Measurements from ENCODE around the gene NBEAL2.

Gene NBEAL2

DNA sequence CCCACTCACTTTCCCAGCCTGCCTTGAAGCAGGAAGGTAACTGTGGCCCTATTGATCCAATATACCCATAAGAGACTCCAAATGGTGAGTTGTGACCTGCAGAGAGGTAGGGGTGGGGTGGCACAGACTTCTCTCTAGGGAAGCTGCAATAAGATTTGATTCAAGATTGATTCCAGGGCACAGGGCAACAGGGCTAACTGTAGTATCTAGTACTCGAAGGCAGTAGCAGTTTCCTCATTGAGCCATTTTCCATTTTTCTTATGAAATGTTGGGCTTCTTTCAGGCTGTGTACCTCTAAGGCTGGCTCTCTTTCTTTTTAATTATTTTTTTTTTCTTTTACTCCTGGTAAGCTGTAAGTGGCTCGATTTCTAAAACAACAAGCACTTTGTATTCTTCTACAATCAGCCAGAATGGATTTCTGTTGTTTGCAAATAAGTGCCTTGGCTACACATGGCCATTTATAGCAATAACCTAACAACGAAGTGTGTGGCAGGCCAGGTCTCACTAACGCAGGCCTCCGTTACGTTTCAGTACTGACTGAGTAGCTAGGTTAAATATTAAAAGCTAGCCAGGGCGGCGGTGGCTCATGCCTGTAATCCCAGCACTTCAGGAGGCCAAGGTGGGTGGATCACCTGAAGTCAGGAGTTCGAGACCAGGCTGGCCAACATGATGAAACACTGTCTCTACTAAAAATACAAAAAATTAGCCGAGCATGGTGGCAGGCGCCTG is 22.2 kb upstream of the NBEAL2 start:
- H3K4me3 ChIP-seq (ENCODE audit: low read depth, low read length) = no peak overlapping the region
- no peak for DNase-seq (ENCODE audit: low read depth)
- TF ChIP-seq, protein P1, sequence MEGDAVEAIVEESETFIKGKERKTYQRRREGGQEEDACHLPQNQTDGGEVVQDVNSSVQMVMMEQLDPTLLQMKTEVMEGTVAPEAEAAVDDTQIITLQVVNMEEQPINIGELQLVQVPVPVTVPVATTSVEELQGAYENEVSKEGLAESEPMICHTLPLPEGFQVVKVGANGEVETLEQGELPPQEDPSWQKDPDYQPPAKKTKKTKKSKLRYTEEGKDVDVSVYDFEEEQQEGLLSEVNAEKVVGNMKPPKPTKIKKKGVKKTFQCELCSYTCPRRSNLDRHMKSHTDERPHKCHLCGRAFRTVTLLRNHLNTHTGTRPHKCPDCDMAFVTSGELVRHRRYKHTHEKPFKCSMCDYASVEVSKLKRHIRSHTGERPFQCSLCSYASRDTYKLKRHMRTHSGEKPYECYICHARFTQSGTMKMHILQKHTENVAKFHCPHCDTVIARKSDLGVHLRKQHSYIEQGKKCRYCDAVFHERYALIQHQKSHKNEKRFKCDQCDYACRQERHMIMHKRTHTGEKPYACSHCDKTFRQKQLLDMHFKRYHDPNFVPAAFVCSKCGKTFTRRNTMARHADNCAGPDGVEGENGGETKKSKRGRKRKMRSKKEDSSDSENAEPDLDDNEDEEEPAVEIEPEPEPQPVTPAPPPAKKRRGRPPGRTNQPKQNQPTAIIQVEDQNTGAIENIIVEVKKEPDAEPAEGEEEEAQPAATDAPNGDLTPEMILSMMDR (IDR thresholded peaks at IDR 0.05; ENCODE audit: control insufficient read depth, extremely low read depth, insufficient read depth) = no peak

DNA sequence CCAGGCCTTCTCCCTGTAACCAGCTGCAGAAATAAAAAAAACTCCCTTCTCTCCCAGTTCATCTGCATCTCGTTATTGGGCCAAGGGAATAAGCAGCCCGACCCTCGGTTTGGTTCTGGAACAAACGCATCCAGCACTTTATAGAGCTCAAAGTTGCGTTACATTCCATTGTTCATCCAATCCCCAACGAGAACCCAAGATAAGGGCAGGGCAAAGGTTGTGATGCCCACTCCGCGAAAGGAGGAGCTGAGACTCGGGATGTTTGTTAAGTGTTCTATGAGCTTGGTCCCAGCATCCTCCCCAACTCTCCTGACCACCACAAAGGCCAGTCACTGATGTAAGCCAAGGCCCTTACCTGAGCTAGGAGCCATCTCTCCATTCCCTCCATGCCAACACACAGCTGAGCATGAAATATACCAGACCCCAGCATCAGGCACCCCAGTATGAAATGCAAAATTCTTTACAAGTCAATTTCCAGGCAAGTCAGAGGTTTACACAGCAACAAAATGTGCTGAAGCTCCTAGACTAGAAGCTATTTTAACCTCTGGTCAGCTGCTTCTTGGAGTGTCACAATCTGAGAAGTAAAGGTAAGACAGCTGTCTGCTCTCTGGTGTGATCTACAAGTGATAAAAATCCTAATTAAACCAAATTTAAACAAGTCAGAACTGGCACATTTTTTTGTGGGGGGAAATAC is 20.9 kb upstream of the NBEAL2 start:
- H3K4me3 ChIP-seq (ENCODE audit: low read depth, low read length) = no peak overlapping the region
- TF ChIP-seq, protein P1 (IDR thresholded peaks at IDR 0.05; ENCODE audit: control insufficient read depth, extremely low read depth, insufficient read depth) = no peak

DNA sequence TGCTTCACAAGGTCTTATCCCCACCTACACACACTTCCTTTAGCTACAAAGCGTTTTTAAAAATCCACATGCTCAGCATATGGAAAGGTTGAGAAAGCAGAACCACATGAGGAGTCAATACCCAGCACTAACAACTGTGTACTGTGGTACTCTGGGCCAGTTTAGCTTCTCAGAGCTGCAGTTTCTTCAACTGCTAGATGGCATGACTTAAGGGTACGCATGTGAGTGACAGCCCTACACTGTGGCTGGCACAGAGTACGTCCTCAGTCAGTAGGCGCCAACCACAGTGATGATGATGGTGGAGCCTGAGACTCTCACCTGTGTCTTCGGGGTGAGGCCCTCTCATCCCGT is 20.3 kb upstream of the NBEAL2 start:
- no peak overlapping the region for H3K4me3 ChIP-seq (ENCODE audit: low read depth, low read length)
- DNase-seq (ENCODE audit: low read depth) = no peak
- TF ChIP-seq, protein P1 (IDR thresholded peaks at IDR 0.05; ENCODE audit: control insufficient read depth, extremely low read depth, insufficient read depth) = no peak

More for the DNA sequence above, 20.9 kb upstream of the NBEAL2 start:
- no peak for DNase-seq (ENCODE audit: low read depth)

DNA sequence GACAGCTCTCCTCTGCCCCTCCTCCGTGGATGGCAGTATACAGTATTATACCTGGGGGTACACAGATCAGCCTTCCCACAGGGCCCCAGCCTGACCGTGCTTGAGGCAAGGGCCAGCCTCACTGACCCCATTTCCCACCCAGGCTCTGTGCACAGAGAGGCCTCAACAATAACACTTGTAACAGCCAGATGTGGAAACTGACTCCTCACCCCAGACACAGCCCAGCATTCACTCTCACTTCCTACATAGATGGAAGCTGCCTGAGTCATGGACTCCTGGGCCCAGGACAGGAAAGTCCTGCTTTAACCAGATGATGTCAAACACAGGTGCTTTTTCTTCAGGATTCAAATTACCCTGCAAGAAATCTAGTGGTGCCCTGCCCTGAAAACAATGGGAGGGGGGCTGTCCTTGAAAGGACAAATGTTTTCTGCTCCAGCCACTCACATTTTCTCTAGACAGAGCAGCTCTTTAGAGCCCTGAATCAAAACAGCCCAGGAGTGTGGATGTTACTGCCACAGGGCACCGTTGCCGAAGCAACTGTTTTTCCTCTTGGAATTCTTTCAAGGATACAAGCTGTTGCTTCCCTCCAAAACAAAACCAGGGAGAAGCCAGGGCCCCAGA is 19.3 kb upstream of the NBEAL2 start:
- no peak overlapping the region for H3K4me3 ChIP-seq (ENCODE audit: low read depth, low read length)
- TF ChIP-seq, protein P1 (IDR thresholded peaks at IDR 0.05; ENCODE audit: control insufficient read depth, extremely low read depth, insufficient read depth) = no peak
- DNase-seq (ENCODE audit: low read depth) = no peak

DNA sequence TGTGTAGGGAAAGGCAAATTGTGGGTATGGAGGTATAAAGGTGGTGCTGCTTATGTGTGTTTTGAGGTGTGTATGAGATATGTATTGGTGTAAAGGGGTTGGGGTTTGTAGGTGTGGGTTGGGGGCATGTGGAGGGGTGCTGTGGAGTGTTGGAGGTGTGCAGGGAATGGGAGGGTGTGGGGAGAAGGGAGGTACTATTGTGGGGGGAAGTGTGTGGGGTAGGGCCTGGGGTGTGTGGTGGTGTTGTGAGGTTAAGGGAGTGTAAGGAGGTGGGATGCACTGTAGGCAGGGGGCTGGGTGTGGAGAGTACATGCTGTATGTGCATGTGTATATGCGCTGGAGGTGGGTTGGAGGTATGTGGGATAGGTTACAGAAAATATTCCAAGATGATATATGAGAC is 18.6 kb upstream of the NBEAL2 start:
- no peak for DNase-seq (ENCODE audit: low read depth)
- TF ChIP-seq, protein P1 (IDR thresholded peaks at IDR 0.05; ENCODE audit: control insufficient read depth, extremely low read depth, insufficient read depth) = no peak
- H3K4me3 ChIP-seq (ENCODE audit: low read depth, low read length) = no peak overlapping the region

DNA sequence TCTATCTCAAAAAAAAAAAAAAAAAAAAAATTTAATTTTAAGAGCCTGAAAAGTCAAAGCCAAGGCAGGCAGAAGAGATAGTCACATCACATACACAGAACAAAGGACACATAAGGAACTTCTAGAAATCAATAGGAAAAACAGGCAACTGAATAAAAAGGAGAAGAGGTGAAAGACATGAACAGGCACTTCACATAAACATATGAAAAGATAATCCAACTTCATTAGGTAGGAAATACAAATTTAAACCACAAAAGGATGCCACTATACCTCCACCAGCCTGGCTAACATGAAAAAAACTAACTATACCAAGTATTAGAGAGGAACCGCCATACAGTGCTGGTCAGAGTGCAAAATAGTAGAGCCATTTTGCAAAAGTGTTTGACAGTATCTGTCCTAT is 17.0 kb upstream of the NBEAL2 start:
- no peak overlapping the region for H3K4me3 ChIP-seq (ENCODE audit: low read depth, low read length)
- no peak for DNase-seq (ENCODE audit: low read depth)
- TF ChIP-seq, protein P1 (IDR thresholded peaks at IDR 0.05; ENCODE audit: control insufficient read depth, extremely low read depth, insufficient read depth) = no peak

Data from LNCaP clone FGC (cell line).